ENCODE measurements around the gene TINAGL1.

TINAGL1 gene

DNA sequence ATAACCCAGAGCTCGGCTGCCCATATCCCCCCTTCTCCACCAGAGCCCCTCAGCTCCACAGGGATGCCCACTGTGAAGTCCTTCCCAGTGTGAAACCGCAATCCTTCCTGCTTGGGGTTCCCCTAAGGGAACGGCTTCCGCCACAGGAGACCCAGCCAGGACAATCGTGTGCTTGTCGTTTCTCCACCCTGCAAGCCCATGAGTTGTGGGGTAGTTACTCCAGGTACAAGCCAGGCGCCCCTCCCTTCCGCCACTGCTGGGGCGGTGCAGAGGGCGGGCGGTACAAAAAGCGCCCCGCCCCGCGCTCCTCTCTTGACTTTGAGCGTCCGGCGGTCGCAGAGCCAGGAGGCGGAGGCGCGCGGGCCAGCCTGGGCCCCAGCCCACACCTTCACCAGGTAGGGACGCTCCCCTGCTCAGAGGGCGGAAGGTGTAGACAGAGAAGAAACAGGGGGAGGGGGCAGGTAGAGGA is at the start of gene TINAGL1:
Gene TINAGL1, plus strand, starts transcription at position 315 of the 469 bp plus-strand sequence. CDS start 634 bp downstream, outside the sequence.
- DNase-seq = no peak

DNA sequence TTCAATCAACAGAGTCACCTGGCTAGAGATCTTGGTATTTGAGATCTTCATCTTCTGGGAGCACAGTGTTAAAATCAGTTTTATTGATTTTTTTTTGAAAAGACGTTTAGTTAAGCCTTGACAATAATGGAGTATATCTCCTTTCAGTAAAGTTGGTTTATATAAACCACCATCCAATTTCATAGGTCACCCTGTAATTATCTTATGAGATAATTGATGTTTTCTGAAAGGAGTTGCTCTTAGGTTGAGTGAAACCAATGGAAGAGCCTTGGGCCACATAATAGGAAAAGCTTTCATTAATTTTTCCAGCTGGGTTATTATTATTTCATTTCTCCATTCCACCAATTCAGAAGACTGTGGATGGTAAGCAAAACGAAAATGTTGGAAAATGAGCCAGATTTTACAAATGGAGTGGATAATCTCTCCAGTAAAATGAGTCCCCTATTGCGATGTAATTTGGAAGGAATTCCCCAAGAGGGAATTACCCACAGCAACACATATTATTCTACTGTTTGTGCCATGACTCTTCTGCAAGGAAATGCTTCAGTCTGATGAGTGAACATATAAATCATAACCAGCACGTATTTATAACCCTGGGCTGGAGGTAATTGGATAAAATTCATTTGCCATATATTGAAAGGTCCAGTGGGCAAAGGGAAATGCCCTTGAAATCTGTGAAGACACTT is 46.2 kb upstream of the TINAGL1 start:
- peak; percentile 48 for DNase-seq

- peak; percentile 76 for DNase-seq
Measured at GRCh38 chr1:31531177-31531999, 44.9 kb upstream of the TINAGL1 start.

DNA sequence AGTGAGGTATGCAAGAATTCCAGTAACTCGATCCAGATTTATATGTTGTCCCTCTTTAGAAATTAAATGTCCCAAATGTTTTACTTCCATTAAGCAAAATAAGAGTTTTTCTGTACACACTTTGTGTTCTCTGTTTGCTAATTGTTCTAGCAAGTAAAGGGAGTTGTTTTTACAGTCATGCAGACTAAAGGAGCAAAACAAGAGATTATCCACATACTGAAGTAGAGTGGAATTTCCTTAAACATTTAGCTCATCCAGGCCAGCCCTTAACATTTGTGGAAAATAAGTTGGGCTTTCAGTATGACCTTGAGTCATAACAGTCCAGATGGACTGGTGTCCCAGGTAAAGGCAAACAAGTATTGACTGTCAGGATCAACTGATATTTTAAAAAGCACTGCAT is 44.1 kb upstream of the TINAGL1 start:
- no peak for DNase-seq

- DNase-seq = no peak
Measured at GRCh38 chr1:31535561-31535960, 40.8 kb upstream of the TINAGL1 start.

- no peak for DNase-seq
Measured at GRCh38 chr1:31539329-31539728, 37.0 kb upstream of the TINAGL1 start.

DNA sequence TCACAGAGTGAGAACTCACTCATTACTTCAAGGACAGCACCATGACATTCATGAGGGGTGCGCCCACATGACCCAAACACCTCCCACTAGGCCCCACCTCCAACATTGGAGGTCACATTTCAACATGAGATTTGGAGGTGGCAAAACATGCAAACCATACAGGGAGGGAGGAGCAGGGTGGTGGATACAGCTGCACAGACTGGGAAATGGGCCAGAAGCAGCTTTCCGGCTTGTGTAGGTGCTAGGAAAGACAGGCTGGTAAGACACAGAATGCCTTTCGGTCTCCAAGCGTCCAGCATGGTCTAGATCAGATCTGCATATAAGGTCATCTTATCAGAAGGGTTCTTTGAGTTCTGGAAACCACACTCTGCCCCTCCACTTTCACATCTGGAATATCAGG is 35.1 kb upstream of the TINAGL1 start:
- no peak for DNase-seq

DNA sequence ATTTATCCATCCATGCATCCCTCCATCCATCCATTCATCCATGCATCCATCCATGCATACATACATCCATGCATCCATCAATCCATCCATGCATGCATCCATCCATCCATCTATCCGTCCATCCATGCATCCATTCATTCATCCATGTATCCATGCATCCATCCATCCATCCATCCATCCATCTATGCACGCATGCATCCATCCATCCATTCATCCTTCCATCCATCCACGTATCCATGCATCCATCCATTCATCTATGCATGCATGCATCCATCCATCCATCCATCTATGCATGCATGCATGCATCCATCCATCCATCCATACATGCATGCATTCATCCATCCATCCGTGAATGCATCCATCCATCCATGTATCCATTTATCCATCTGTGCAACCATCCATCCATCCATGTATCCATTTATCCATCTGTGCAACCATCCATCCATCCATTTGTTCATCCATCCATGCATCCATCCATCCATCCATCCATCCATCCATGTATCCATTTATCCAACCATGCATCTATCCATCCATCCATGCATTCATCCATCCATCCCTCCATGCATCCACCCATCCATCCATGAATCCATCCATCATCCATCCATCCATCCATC is 30.3 kb upstream of the TINAGL1 start:
- no peak for DNase-seq

GRCh38 chr1:31548534-31548906 is 27.8 kb upstream of the TINAGL1 start:
- no peak for DNase-seq

DNA sequence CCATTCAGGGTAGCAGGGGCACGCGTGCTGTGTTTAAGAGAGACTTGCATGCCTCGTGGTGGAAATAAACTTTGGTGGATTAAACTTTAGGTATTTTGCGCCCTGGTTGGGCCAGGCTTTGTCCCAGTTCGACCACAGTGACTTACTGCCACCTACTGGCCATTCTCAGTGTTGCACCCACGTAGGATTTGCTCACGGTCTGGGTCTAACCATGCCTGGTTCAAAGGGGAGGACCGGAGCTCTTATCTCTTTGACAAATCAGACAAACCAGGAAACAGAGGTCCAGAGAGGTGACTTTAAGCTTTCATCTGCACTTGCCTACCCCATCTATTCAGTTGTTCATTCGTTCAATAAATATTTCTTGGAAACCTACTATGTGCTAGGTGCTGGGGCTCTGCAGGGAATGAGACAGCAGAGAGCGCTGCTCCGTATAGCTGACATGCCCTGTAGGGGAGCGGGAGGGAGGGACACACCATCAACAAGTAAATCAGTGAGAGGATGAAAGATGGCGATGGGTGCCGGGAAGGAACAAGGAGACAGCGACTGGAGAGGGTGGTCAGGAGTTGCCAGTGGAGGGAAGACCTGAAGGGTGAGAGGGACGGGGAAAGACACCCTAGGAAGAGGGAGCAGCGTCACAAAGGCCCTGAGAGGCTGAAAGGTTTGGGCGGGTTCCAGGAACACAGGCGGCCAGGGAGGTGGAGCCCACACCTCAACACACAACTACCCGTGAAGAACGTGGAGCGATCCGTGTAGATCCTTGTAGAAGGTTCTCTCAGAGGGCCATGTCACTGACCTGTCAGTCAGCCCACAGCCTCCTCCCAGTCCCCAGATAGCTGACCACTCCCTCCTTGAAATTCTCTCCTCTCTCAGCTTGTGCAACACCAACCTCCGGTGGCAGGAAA is 27.2 kb upstream of the TINAGL1 start:
- peak; percentile 80 for DNase-seq

GRCh38 chr1:31549809-31550620 is 26.3 kb upstream of the TINAGL1 start:
- no peak for DNase-seq

GRCh38 chr1:31551208-31551607 is 25.1 kb upstream of the TINAGL1 start:
- DNase-seq = peak; percentile 25

DNA sequence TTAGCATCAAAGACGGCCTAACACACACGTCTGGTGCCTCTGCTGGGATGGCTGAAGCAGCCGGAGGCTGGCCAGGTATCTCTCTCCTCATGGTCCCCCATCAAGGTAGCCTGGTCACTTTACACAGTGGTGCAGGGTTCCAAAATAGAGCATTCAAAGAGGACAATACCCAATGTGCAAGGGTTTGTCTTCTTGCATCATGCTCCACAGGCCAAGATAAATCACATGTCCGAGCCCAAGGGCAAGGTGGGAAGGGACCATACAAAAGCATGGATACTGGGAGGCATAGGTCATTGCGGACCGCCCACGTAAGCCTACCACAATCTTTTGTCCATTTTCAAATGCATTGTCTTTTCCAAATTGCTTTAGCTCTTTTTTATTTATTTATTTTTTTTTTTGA is 23.8 kb upstream of the TINAGL1 start:
- no peak for DNase-seq

DNA sequence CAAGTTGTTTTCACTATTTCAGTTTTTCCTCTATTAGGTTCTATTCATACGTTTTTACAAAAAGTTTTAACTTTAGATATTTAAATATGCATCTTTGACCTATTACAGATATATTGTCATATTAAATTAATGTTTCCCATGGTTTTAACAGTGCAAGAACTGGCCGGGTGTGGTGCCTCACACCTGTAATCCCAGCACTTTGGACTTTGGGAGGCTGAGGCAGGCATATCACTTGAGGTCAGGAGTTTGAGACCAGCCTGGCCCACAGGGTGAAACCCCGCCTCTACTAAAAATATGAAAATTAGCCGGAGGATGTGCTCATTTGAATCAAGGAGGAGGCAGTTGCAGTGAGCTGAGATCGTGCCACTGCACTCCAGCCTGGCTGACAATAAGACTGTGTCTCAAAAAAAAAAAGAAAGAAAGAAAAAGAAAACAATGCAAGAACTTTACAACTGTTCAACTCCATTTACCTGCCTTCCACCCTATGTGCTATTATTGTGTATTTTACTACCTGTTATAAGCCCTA is 19.8 kb upstream of the TINAGL1 start:
- DNase-seq = no peak

GRCh38 chr1:31559715-31560114 is 16.6 kb upstream of the TINAGL1 start:
- DNase-seq = no peak

GRCh38 chr1:31560394-31560793 is 15.9 kb upstream of the TINAGL1 start:
- DNase-seq = no peak

- no peak for DNase-seq
Measured at GRCh38 chr1:31562707-31563360, 13.5 kb upstream of the TINAGL1 start.

GRCh38 chr1:31564606-31564989 is 11.7 kb upstream of the TINAGL1 start:
- DNase-seq = no peak

DNA sequence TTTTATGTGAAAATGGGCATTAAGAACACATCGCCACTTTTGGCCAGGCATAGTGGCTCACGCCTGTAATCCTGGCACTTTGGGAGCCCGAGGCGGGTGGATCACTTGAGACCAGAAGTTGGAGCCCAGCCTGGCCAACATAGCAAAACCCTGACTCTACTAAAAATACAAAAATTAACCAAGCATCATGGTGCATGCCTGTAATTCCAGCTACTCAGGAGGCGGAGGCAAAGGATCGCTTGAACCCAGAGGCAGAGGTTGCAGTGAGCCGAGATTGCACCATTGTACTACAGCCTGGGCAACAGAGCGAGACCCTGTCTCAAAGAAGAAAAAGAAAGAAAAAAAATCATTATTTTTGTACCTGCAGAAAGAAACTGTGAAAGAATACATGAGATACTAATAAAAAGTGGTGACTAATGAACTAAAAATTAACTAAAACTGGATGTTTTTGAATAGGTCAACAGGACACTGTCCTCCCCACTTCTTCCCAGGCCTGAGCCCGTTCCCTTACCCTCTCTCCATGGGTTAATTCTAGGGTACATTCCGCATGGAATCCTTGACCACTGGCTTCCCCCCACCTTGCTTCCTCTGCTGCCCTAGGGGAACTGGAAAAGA is 8.3 kb upstream of the TINAGL1 start:
- peak; percentile 35 for DNase-seq

- DNase-seq = no peak
Measured at GRCh38 chr1:31568895-31569595, 7.3 kb upstream of the TINAGL1 start.

Measured in fibroblast of upper back skin (primary cell).